H9 (cell line): ENCODE measurements around the gene ACTN1. TPM values are rescaled to one million over a fixed set of nuclear protein-coding genes. Genes with fewer than 3 reads are reported as not detected.
"Not testable (repeated sequence)": the region's sequence is repeated elsewhere in the genome, so short reads cannot be mapped to it uniquely, and the experiment has no call there.

ENCODE experiments used
- DNase-seq: peaks from one replicate; pipeline ENCODE4 v3.0.0-alpha.2; 2017
- H2AFZ ChIP-seq: one replicate; pipeline ENCODE4 v1.6.1; 2013; ENCODE audit warnings: mild to moderate bottlenecking, low read length, control low read depth, moderate library complexity
- H2AK5ac ChIP-seq: 2 replicates; pipeline ENCODE4 v1.6.1; 2013; ENCODE audit warnings: low read length, control low read depth, mixed read lengths; ENCODE audit not compliant: insufficient read length
- H2BK120ac ChIP-seq: one replicate; pipeline ENCODE4 v1.6.1; 2013; ENCODE audit warnings: low read depth, mild to moderate bottlenecking, low read length, control low read depth, inconsistent platforms; ENCODE audit not compliant: poor library complexity, severe bottlenecking
- H2BK12ac ChIP-seq: 2 replicates; pipeline ENCODE4 v1.6.1; 2013; ENCODE audit warnings: low read length, control low read depth, mixed read lengths, low read depth; ENCODE audit not compliant: insufficient read length
- H2BK15ac ChIP-seq: 2 replicates; pipeline ENCODE4 v1.6.1; 2013; ENCODE audit warnings: low read depth, low read length, control low read depth
- H2BK20ac ChIP-seq: one replicate; pipeline ENCODE4 v1.6.1; 2013; ENCODE audit warnings: low read depth, mild to moderate bottlenecking, low read length, control low read depth, inconsistent platforms; ENCODE audit not compliant: poor library complexity, severe bottlenecking
- H2BK5ac ChIP-seq: 2 replicates; pipeline ENCODE4 v1.6.1; 2013; ENCODE audit warnings: low read length, control low read depth, mixed read lengths; ENCODE audit not compliant: insufficient read length
- H3K14ac ChIP-seq: 2 replicates; pipeline ENCODE4 v1.6.1; 2013; ENCODE audit warnings: low read length, control low read depth; ENCODE audit not compliant: insufficient read depth
- H3K18ac ChIP-seq: 2 replicates; pipeline ENCODE4 v1.6.1; 2013; ENCODE audit warnings: low read depth, mild to moderate bottlenecking, mixed read lengths, low read length, control low read depth; ENCODE audit not compliant: insufficient read length
- H3K23ac ChIP-seq: 2 replicates; pipeline ENCODE4 v1.6.1; 2013; ENCODE audit warnings: low read length, control low read depth, mixed read lengths, low read depth; ENCODE audit not compliant: insufficient read length
- H3K23me2 ChIP-seq: 2 replicates; pipeline ENCODE4 v1.6.1; 2013; ENCODE audit warnings: low read depth, mild to moderate bottlenecking, mixed read lengths, low read length, control low read depth; ENCODE audit not compliant: insufficient read length, poor library complexity, severe bottlenecking
- H3K27ac ChIP-seq: 2 replicates; pipeline ENCODE4 v1.5.1; 2013; ENCODE audit warnings: low read length, control low read depth, mixed read lengths, low read depth; ENCODE audit not compliant: insufficient read length
- H3K27me3 ChIP-seq: 2 replicates; pipeline ENCODE4 v1.6.1; 2013; ENCODE audit warnings: low read length, control low read depth, inconsistent platforms; ENCODE audit not compliant: insufficient read depth
- H3K4ac ChIP-seq: 2 replicates; pipeline ENCODE4 v1.6.1; 2013; ENCODE audit warnings: low read depth, mild to moderate bottlenecking, control low read depth, inconsistent platforms, low read length, moderate library complexity
- H3K4me1 ChIP-seq: 2 replicates; pipeline ENCODE4 v1.6.1; 2013; ENCODE audit warnings: low read length, control low read depth, inconsistent platforms; ENCODE audit not compliant: insufficient read depth
- H3K4me2 ChIP-seq: 2 replicates; pipeline ENCODE4 v1.6.1; 2013; ENCODE audit warnings: low read length, control low read depth, mixed read lengths; ENCODE audit not compliant: insufficient read length, insufficient read depth
- H3K56ac ChIP-seq: 2 replicates; pipeline ENCODE4 v1.6.1; 2013; ENCODE audit warnings: low read depth, mild to moderate bottlenecking, mixed read lengths, low read length, control low read depth; ENCODE audit not compliant: insufficient read length
- H3K79me1 ChIP-seq: 2 replicates; pipeline ENCODE4 v1.6.1; 2013; ENCODE audit warnings: low read depth, mild to moderate bottlenecking, moderate library complexity, low read length, control low read depth, inconsistent platforms; ENCODE audit not compliant: insufficient read depth, poor library complexity, severe bottlenecking
- H3K79me2 ChIP-seq: 2 replicates; pipeline ENCODE4 v1.6.1; 2013; ENCODE audit warnings: low read length, control low read depth, inconsistent platforms; ENCODE audit not compliant: insufficient read depth
- H3K9ac ChIP-seq: 2 replicates; pipeline ENCODE4 v1.6.1; 2013; ENCODE audit warnings: low read length, control low read depth, mixed read lengths; ENCODE audit not compliant: insufficient read length; ENCODE audit errors: extremely low read depth
- H3K9me3 ChIP-seq: one replicate; pipeline ENCODE4 v1.6.1; 2013; ENCODE audit warnings: low read depth, low read length, inconsistent platforms; ENCODE audit not compliant: control insufficient read depth
- H3T11ph ChIP-seq: one replicate; pipeline ENCODE4 v1.6.1; 2013; ENCODE audit warnings: mild to moderate bottlenecking, low read length, control low read depth, inconsistent platforms
- H4K20me1 ChIP-seq: one replicate; pipeline ENCODE4 v1.6.1; 2013; ENCODE audit not compliant: control insufficient read depth, insufficient read length, insufficient read depth
- H4K5ac ChIP-seq: 2 replicates; pipeline ENCODE4 v1.6.1; 2013; ENCODE audit warnings: low read depth, mild to moderate bottlenecking, mixed read lengths, low read length, control low read depth; ENCODE audit not compliant: insufficient read length
- H4K8ac ChIP-seq: replicated peaks from 2 replicates; pipeline ENCODE4 v1.6.1; 2013; ENCODE audit warnings: low read length, control low read depth, mixed read lengths, low read depth; ENCODE audit not compliant: insufficient read length
- H4K91ac ChIP-seq: 2 replicates; pipeline ENCODE4 v1.6.1; 2013; ENCODE audit warnings: low read depth, mild to moderate bottlenecking, moderate library complexity, mixed read lengths, low read length, control low read depth; ENCODE audit not compliant: insufficient read length
- H3K27ac Mint-ChIP-seq, 3 experiments: 2 replicates in 2 of 3; 3 replicates in 1 of 3; pipeline ENCODE4 v1.8.0; 2020 to 2021; ENCODE audit warnings: mixed read lengths in 3 of 3, mild to moderate bottlenecking in 1 of 3, moderate library complexity in 1 of 3
- H3K27me3 Mint-ChIP-seq: 2 replicates; pipeline ENCODE4 v1.8.0; 2021; ENCODE audit warnings: low read depth, mild to moderate bottlenecking, moderate library complexity, mixed read lengths
- H3K36me3 Mint-ChIP-seq, 3 experiments: 2 replicates in 2 of 3; 3 replicates in 1 of 3; pipeline ENCODE4 v1.8.0; 2020 to 2021; ENCODE audit warnings: low read depth in 3 of 3, mixed read lengths in 3 of 3; ENCODE audit not compliant: insufficient read depth in 1 of 3
- H3K4me1 Mint-ChIP-seq, 2 experiments: 2 replicates each; pipeline ENCODE4 v1.8.0; 2020; ENCODE audit warnings: mixed read lengths in 2 of 2
- H3K4me3 Mint-ChIP-seq, 2 experiments: 2 replicates in 1 of 2; 3 replicates in 1 of 2; pipeline ENCODE4 v1.8.0; 2020 to 2021; ENCODE audit warnings: mild to moderate bottlenecking in 2 of 2, mixed read lengths in 2 of 2, moderate library complexity in 1 of 2
- H3K9me3 Mint-ChIP-seq, 2 experiments: 2 replicates in 1 of 2; 3 replicates in 1 of 2; pipeline ENCODE4 v1.8.0; 2020; ENCODE audit warnings: mild to moderate bottlenecking in 2 of 2, mixed read lengths in 2 of 2, moderate library complexity in 1 of 2
- CTCF ChIP-seq: fragments of 200-600 bp; sonication (generic); conservative IDR thresholded peaks from 3 replicates; pipeline ENCODE4 v1.8.0; 2021; ENCODE audit warnings: antibody characterized with exemption, mild to moderate bottlenecking
- WGBS: extraction: QIAGEN DNeasy Blood & Tissue Kit; methylation state at CpG from one replicate; pipeline ENCODE4 v1.1.7; 2013; ENCODE audit warnings: missing lambda C conversion rate, low lambda C conversion rate, mixed read lengths; ENCODE audit not compliant: insufficient read length; ENCODE audit errors: extremely low coverage; 5-methylcytosine and 5-hydroxymethylcytosine counted together
- total RNA-seq: library from RNA; stranded (reverse); gene quantifications from 2 replicates; pipeline ENCODE4 v1.2.1, GENCODE V29; 2021

Gene ACTN1
- total RNA-seq, 1 experiment from 2014 or later, result 219 TPM

GRCh38 chr14:68853749-68854148 is 125.4 kb downstream of the ACTN1 start:
- no peak overlapping the region for H4K91ac ChIP-seq
- no peak overlapping the region for H2AFZ ChIP-seq
- WGBS, result no CpG with 5 or more reads among the region's 6 CpGs
- H3K79me2 ChIP-seq, result no peaks in the 10 kb centered on the region
- H3K9ac ChIP-seq, result no peak overlapping the region
- H3T11ph ChIP-seq, result no peak overlapping the region
- H2BK120ac ChIP-seq, result no peak overlapping the region
- no peak overlapping the region for H3K4me2 ChIP-seq
- H3K27me3 Mint-ChIP-seq, result no peaks in the 10 kb centered on the region
- no peak for TF ChIP-seq CTCF
- H3K27ac ChIP-seq, result no peak overlapping the region
- no peak overlapping the region for H3K23ac ChIP-seq
- no peak overlapping the region for H3K4me3 Mint-ChIP-seq
- H3K27ac Mint-ChIP-seq, result no peak overlapping the region
- no peak overlapping the region for H2BK15ac ChIP-seq
- no peak overlapping the region for H3K56ac ChIP-seq
- H3K9me3 ChIP-seq, result no peaks in the 10 kb centered on the region
- H4K5ac ChIP-seq, result no peak overlapping the region
- H4K20me1 ChIP-seq, result no peaks in the 10 kb centered on the region
- H3K4me1 Mint-ChIP-seq, result peaks cover 3 to 5% of the 10 kb centered on the region in 2 experiments
- peaks cover 0 to 3% (median 0%) of the 10 kb centered on the region in 3 experiments; a peak in 1 of 7 replicates for H3K36me3 Mint-ChIP-seq
- peaks cover 0 to 2% of the 10 kb centered on the region in 2 experiments; a peak in 2 of 5 replicates for H3K9me3 Mint-ChIP-seq
- H2BK12ac ChIP-seq, result no peak overlapping the region
- no peaks in the 10 kb centered on the region for H3K79me1 ChIP-seq
- no peak overlapping the region for H2BK5ac ChIP-seq
- no peak overlapping the region for H2BK20ac ChIP-seq
- no peaks in the 10 kb centered on the region; the same call in 1 of the 2 replicates for H3K4me1 ChIP-seq
- no peak overlapping the region for H4K8ac ChIP-seq
- no peak for DNase-seq
- no peak overlapping the region for H3K18ac ChIP-seq
- H3K27me3 ChIP-seq, result no peaks in the 10 kb centered on the region
- no peaks in the 10 kb centered on the region for H3K23me2 ChIP-seq
- no peak overlapping the region for H3K14ac ChIP-seq
- no peak overlapping the region for H2AK5ac ChIP-seq
- no peak overlapping the region for H3K4ac ChIP-seq

- H3K79me2 ChIP-seq, H3K9ac ChIP-seq, H3K36me3 Mint-ChIP-seq, H3K79me1 ChIP-seq, H3K4me3 Mint-ChIP-seq, H3K23me2 ChIP-seq, H2BK120ac ChIP-seq, H3K4me2 ChIP-seq, H4K91ac ChIP-seq, H3K4ac ChIP-seq, H3K27me3 Mint-ChIP-seq, H3K18ac ChIP-seq, H3K56ac ChIP-seq, H3K27ac ChIP-seq, H4K5ac ChIP-seq, H2AK5ac ChIP-seq, H3K27me3 ChIP-seq, H3K4me1 ChIP-seq, DNase-seq, H3K9me3 ChIP-seq, H2BK15ac ChIP-seq, H3K9me3 Mint-ChIP-seq, H3T11ph ChIP-seq, H3K23ac ChIP-seq, H2BK20ac ChIP-seq, H3K27ac Mint-ChIP-seq, H4K20me1 ChIP-seq, H3K14ac ChIP-seq, H4K8ac ChIP-seq, H2AFZ ChIP-seq, H2BK5ac ChIP-seq, H3K4me1 Mint-ChIP-seq, H2BK12ac ChIP-seq: not testable (repeated sequence)
- WGBS, result no CpG with 5 or more reads among the region's 7 CpGs
Observed at GRCh38 chr14:68852493-68852892, 126.6 kb downstream of the ACTN1 start.
